IMR-90 (cell line): ENCODE measurements around the gene ALDOB. TPM values are rescaled to one million over a fixed set of nuclear protein-coding genes. Genes with fewer than 3 reads are reported as not detected.

Experiments used
- ATAC-seq: fragments of 200-7000 bp; cut with Tn5 transposase; 2 replicates; pipeline ENCODE4 v1.9.1; 2020; ENCODE audit warnings: low read depth, mild to moderate bottlenecking, moderate library complexity
- BruUV-seq: library from RNA; stranded (reverse); fragments of 400-500 nt; replicated peaks from 2 replicates; lab custom pipeline; 2021; lab: Mats Ljungman, UMichigan
- CTCF ChIA-PET: fragments of 300-600 bp; formaldehyde crosslinking; extraction: SDS; loops from one replicate; lab custom pipeline; 2021; ENCODE audit warnings: antibody characterized with exemption; lab: Yijun Ruan, JAX
- POLR2A ChIA-PET: fragments of 300-600 bp; sonication (Branson Sonifier 250); formaldehyde crosslinking; loops from one replicate; lab custom pipeline; 2022; ENCODE audit warnings: antibody characterized with exemption; ENCODE audit not compliant: unreplicated experiment; lab: Charles Lee
- DNase-seq: peaks from one replicate; pipeline ENCODE4 v3.0.0; 2013
- H2AFZ ChIP-seq: replicated peaks from 2 replicates; pipeline ENCODE3; 2013; ENCODE audit warnings: low read length, mild to moderate bottlenecking; ENCODE audit not compliant: poor library complexity
- H2AK5ac ChIP-seq: 2 replicates; pipeline ENCODE4 v1.6.1; 2013; ENCODE audit warnings: low read depth, low read length, inconsistent platforms
- H2AK9ac ChIP-seq: replicated peaks from 2 replicates; pipeline ENCODE3; 2013; ENCODE audit warnings: mild to moderate bottlenecking, low read depth, low read length, moderate library complexity; ENCODE audit not compliant: poor library complexity
- H2BK120ac ChIP-seq: 2 replicates; pipeline ENCODE4 v1.6.1; 2013; ENCODE audit warnings: low read depth, low read length, inconsistent platforms
- H2BK15ac ChIP-seq: 3 replicates; pipeline ENCODE4 v1.6.1; 2013; ENCODE audit warnings: low read depth, low read length, inconsistent platforms
- H2BK20ac ChIP-seq: 2 replicates; pipeline ENCODE4 v1.6.1; 2013; ENCODE audit warnings: low read depth, mild to moderate bottlenecking, inconsistent platforms, low read length, moderate library complexity
- H2BK5ac ChIP-seq: 2 replicates; pipeline ENCODE4 v1.6.1; 2013; ENCODE audit warnings: mild to moderate bottlenecking, low read depth, low read length, inconsistent platforms; ENCODE audit not compliant: poor library complexity, severe bottlenecking
- H3K14ac ChIP-seq: replicated peaks from 2 replicates; pipeline ENCODE4 v1.6.1; 2013; ENCODE audit warnings: low read depth, low read length, inconsistent platforms
- H3K18ac ChIP-seq: 2 replicates; pipeline ENCODE4 v1.6.1; 2013; ENCODE audit warnings: low read depth, low read length, control low read depth
- H3K23ac ChIP-seq: 2 replicates; pipeline ENCODE4 v1.6.1; 2013; ENCODE audit warnings: low read depth, low read length, inconsistent platforms
- H3K27ac ChIP-seq: 2 replicates; pipeline ENCODE4 v1.5.1; 2013; ENCODE audit warnings: mild to moderate bottlenecking, control low read depth, low read length; ENCODE audit not compliant: insufficient read depth
- H3K27me3 ChIP-seq: 2 replicates; pipeline ENCODE4 v1.6.1; 2013; ENCODE audit warnings: low read length; ENCODE audit not compliant: control insufficient read depth, insufficient read depth
- H3K36me3 ChIP-seq: 2 replicates; pipeline ENCODE4 v1.6.1; 2013; ENCODE audit warnings: low read length, mixed read lengths; ENCODE audit not compliant: control insufficient read depth, insufficient read depth
- H3K4ac ChIP-seq: 2 replicates; pipeline ENCODE4 v1.6.1; 2013; ENCODE audit warnings: low read depth, low read length, inconsistent platforms
- H3K4me1 ChIP-seq: 2 replicates; pipeline ENCODE4 v1.6.1; 2013; ENCODE audit warnings: low read length, mixed read lengths; ENCODE audit not compliant: control insufficient read depth, insufficient read depth
- H3K4me2 ChIP-seq: 2 replicates; pipeline ENCODE4 v1.6.1; 2013; ENCODE audit warnings: low read depth, mild to moderate bottlenecking, control low read depth, low read length, moderate library complexity
- H3K4me3 ChIP-seq: 2 replicates; pipeline ENCODE4 v1.5.1; 2013; ENCODE audit warnings: low read depth, mild to moderate bottlenecking, control low read depth, low read length, moderate library complexity; ENCODE audit not compliant: insufficient read depth
- H3K56ac ChIP-seq: 2 replicates; pipeline ENCODE4 v1.6.1; 2013; ENCODE audit warnings: low read length, inconsistent platforms; ENCODE audit not compliant: insufficient read depth; ENCODE audit errors: extremely low read depth
- H3K79me1 ChIP-seq, 2 experiments: 2 replicates each; pipeline ENCODE4 v1.6.1; 2013; ENCODE audit warnings: low read length in 2 of 2, inconsistent platforms in 1 of 2, low read depth in 1 of 2
- H3K9ac ChIP-seq: 2 replicates; pipeline ENCODE4 v1.6.1; 2013; ENCODE audit warnings: low read depth, low read length, control low read depth
- H3K9me1 ChIP-seq: 2 replicates; pipeline ENCODE4 v1.6.1; 2013; ENCODE audit warnings: low read length, inconsistent platforms; ENCODE audit not compliant: insufficient read depth
- H3K9me3 ChIP-seq: 2 replicates; pipeline ENCODE4 v1.6.1; 2013; ENCODE audit warnings: low read length; ENCODE audit not compliant: control insufficient read depth, insufficient read depth
- H4K20me1 ChIP-seq: 2 replicates; pipeline ENCODE4 v1.6.1; 2013; ENCODE audit warnings: low read length, inconsistent platforms; ENCODE audit not compliant: insufficient read depth
- H4K5ac ChIP-seq: 2 replicates; pipeline ENCODE4 v1.6.1; 2013; ENCODE audit warnings: mild to moderate bottlenecking, low read depth, low read length, control low read depth
- H4K8ac ChIP-seq, 2 experiments: 2 replicates each; pipeline ENCODE4 v1.6.1; 2013; ENCODE audit warnings: low read depth in 2 of 2, low read length in 2 of 2, control low read depth in 1 of 2, inconsistent platforms in 1 of 2
- H4K91ac ChIP-seq: 2 replicates; pipeline ENCODE4 v1.6.1; 2013; ENCODE audit warnings: low read depth, low read length, inconsistent platforms; ENCODE audit not compliant: insufficient read depth
- BHLHE40 ChIP-seq: fragments of 150-350 bp; IDR thresholded peaks from 2 replicates; pipeline ENCODE4 v1.6.1; 2016; ENCODE audit warnings: mild to moderate bottlenecking, low read depth, low read length
- CEBPB ChIP-seq: IDR thresholded peaks from 2 replicates; pipeline ENCODE4 v1.6.1; 2012; ENCODE audit warnings: low read depth, low read length, improper control_type of control experiment
- CHD1 ChIP-seq: IDR thresholded peaks from 2 replicates; pipeline ENCODE4 v1.6.1; 2012; ENCODE audit warnings: low read depth, low read length, improper control_type of control experiment
- CTCF ChIP-seq: conservative IDR thresholded peaks from 2 replicates; pipeline ENCODE4 v1.5.1; 2012; ENCODE audit warnings: mild to moderate bottlenecking, low read depth, low read length, improper control_type of control experiment
- ELK1 ChIP-seq: fragments of 150-350 bp; IDR thresholded peaks from 2 replicates; pipeline ENCODE4 v1.6.1; 2016; ENCODE audit warnings: low read depth, mild to moderate bottlenecking, low read length, moderate library complexity, borderline replicate concordance
- FOS ChIP-seq: fragments of 150-350 bp; IDR thresholded peaks from 2 replicates; pipeline ENCODE4 v1.6.1; 2016; ENCODE audit warnings: low read depth, low read length
- MAFK ChIP-seq: IDR thresholded peaks from 2 replicates; pipeline ENCODE4 v1.6.1; 2012; ENCODE audit warnings: low read depth, low read length, improper control_type of control experiment
- MAZ ChIP-seq: IDR thresholded peaks from 2 replicates; pipeline ENCODE4 v1.6.1; 2012; ENCODE audit warnings: low read depth, mild to moderate bottlenecking, low read length, improper control_type of control experiment, moderate library complexity, borderline replicate concordance
- MXI1 ChIP-seq: IDR thresholded peaks from 2 replicates; pipeline ENCODE4 v1.6.1; 2012; ENCODE audit warnings: low read depth, mild to moderate bottlenecking, low read length, moderate library complexity, borderline replicate concordance
- NFE2L2 ChIP-seq: fragments of 150-350 bp; IDR thresholded peaks from 2 replicates; pipeline ENCODE4 v1.6.1; 2016; ENCODE audit warnings: low read depth, mild to moderate bottlenecking, low read length
- POLR2A ChIP-seq: IDR thresholded peaks from 2 replicates; pipeline ENCODE4 v1.6.1; 2012; ENCODE audit warnings: mild to moderate bottlenecking, low read depth, low read length
- RAD21 ChIP-seq: IDR thresholded peaks from 2 replicates; pipeline ENCODE4 v1.6.1; 2012; ENCODE audit warnings: low read length, improper control_type of control experiment
- RCOR1 ChIP-seq: IDR thresholded peaks from 2 replicates; pipeline ENCODE4 v1.6.1; 2012; ENCODE audit warnings: mild to moderate bottlenecking, low read length, improper control_type of control experiment; ENCODE audit not compliant: insufficient replicate concordance
- RFX5 ChIP-seq: IDR thresholded peaks from 2 replicates; pipeline ENCODE4 v1.8.0; 2012; ENCODE audit warnings: low read depth, mild to moderate bottlenecking, low read length, moderate library complexity
- SMC3 ChIP-seq: fragments of 150-350 bp; IDR thresholded peaks from 2 replicates; pipeline ENCODE4 v1.6.1; 2016; ENCODE audit warnings: low read depth, mild to moderate bottlenecking, antibody characterized with exemption, low read length, moderate library complexity
- USF2 ChIP-seq: fragments of 150-350 bp; IDR thresholded peaks from 2 replicates; pipeline ENCODE4 v1.6.1; 2017; ENCODE audit warnings: mild to moderate bottlenecking, antibody characterized with exemption, low read length, low read depth
- dilution Hi-C: fragments of 300-500 bp; cut with HindIII; formaldehyde crosslinking; loops from one replicate; pipeline ENCODE4 v1.14.3; 2018; ENCODE audit warnings: low sequenced_read_pairs; ENCODE audit not compliant: unreplicated experiment
- in situ Hi-C: fragments of 300-500 bp; cut with MboI; formaldehyde crosslinking; loops from 3 replicates; pipeline ENCODE4 v1.14.3; 2019; ENCODE audit warnings: low sequenced_read_pairs, inconsistent platforms, mixed read lengths
- intact Hi-C: fragments of 100-400 bp; cut with micrococcal nuclease; formaldehyde crosslinking; loops from 2 replicates; pipeline ENCODE4 v1.10.0; 2022
- polyA plus RNA-seq, 3 experiments: library from polyadenylated mRNA; depleted of rRNA; stranded (reverse); fragments of >200 nt; gene quantifications; 2 replicates each; pipeline ENCODE4 v1.2.3, GENCODE V29; 2012; ENCODE audit warnings: low replicate concordance in 1 of 3
- total RNA-seq: library from RNA; depleted of rRNA; stranded (reverse); fragments of >200 nt; gene quantifications from 2 replicates; pipeline ENCODE4 v1.2.3, GENCODE V29; 2012

Gene ALDOB
- total and polyA plus RNA-seq, 2 of the 4 experiments (the other 2 are of a cell fraction), result not detected

GRCh38 chr9:101380295-101380694 lies 55.3 kb downstream of the ALDOB start:
- in situ Hi-C loops, result no loop called here
- ATAC-seq (no peak), DNase-seq (no peak)
- dilution Hi-C loops, result no loop called here
- H3K56ac ChIP-seq, result no peak overlapping the region
- no peak overlapping the region for H2AK9ac ChIP-seq
- BruUV-seq, result no TSS peak
- POLR2A ChIA-PET, result no interaction called here
- no peaks in the 10 kb centered on the region for H3K36me3 ChIP-seq
- H4K91ac ChIP-seq, result no peak overlapping the region
- no peak overlapping the region for H3K18ac ChIP-seq
- no peak overlapping the region for H2BK120ac ChIP-seq
- 0 out of 2 replicates have a peak, but pooled peaks cover 2% of the 10 kb centered on the region for H3K4me1 ChIP-seq
- H3K14ac ChIP-seq, result no peak overlapping the region
- no peak overlapping the region for H3K9ac ChIP-seq
- no peak overlapping the region for H3K4me3 ChIP-seq
- no peak overlapping the region for H4K5ac ChIP-seq
- H3K79me1 ChIP-seq, result no peaks in the 10 kb centered on the region
- intact Hi-C loops, result no loop called here
- no peaks in the 10 kb centered on the region for H3K9me1 ChIP-seq
- no peaks in the 10 kb centered on the region for H4K20me1 ChIP-seq
- peaks cover 3% of the 10 kb centered on the region; the same call in 1 of the 2 replicates for H3K9me3 ChIP-seq
- CTCF ChIA-PET, result no interaction called here
- H2AK5ac ChIP-seq, result no peak overlapping the region
- H4K8ac ChIP-seq, result no peak overlapping the region
- no peak overlapping the region for H2BK15ac ChIP-seq
- no peaks in the 10 kb centered on the region for H3K27me3 ChIP-seq
- H2BK5ac ChIP-seq, result no peak overlapping the region
- TF ChIP-seq BHLHE40 (no peak), MXI1 (no peak), MAZ (no peak), RCOR1 (no peak), CEBPB (no peak), RAD21 (no peak), MAFK (no peak), POLR2A (no peak), NFE2L2 (no peak), CHD1 (no peak), CTCF (no peak), FOS (no peak), ELK1 (no peak), RFX5 (no peak), SMC3 (no peak), USF2 (no peak)
- H3K27ac ChIP-seq, result no peak overlapping the region
- no peak overlapping the region for H2BK20ac ChIP-seq
- no peak overlapping the region for H3K4me2 ChIP-seq
- no peak overlapping the region for H3K23ac ChIP-seq
- H3K4ac ChIP-seq, result no peak overlapping the region
- no peak overlapping the region for H2AFZ ChIP-seq
